HG02678 (cell line): Measurements from ENCODE around the gene DDX6.

Experiments used
- ATAC-seq: cut with Tn5 transposase; IDR thresholded peaks from one replicate; pipeline ENCODE4 v1.9.1; 2021; ENCODE audit warnings: mild to moderate bottlenecking, moderate library complexity; ENCODE audit not compliant: unreplicated experiment

Gene DDX6

DNA sequence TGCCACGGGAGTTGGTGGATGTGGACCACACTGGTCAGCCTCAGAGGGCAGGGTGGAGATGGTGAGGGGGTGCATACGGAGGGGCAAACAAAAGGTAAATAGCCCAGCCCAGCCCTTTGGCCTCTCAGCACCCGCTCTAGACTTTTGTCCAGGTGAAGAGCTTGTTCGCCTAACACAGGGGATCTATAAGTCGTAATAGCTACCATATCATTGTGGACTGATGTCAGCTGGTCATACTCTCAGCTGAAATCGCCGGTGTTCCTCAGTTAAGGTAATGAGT is 84.5 kb downstream of the DDX6 start:
- no peak for ATAC-seq

DNA sequence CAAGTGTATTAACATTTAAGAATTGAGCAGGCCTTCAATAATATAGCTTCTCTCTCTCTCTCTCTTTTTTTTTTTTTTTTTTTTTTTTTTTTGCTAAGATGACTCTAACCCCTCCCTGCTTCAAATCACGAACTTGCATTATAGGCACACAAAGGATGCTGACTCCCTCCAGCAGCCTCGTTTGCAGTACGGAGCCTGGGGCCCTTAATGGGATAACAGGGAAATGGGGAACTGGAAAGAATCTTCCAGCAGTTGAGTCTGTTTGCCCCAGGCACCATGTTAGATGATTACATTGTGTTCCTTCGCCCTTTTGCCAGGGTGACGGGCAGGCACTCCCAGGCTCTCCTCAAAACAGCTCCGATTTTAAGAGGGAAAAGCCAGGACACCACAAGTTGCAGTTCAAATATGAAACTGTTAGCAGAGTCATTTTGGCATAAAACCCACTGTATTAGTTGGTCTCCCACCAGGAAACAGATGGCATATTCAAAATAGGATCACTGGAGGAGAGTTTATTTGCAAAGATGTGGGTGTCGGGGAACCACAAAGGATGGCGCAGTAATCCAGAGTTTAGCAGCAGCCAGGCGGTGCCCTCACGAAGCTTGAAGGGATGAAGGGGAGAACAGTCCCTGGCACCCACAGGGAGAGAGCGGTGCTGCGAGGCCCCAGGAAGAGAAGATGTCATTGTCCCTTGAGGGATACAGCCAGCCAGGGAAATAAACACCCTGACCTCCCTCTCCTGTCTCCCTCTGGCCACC is 85.0 kb downstream of the DDX6 start:
- no peak for ATAC-seq

DNA sequence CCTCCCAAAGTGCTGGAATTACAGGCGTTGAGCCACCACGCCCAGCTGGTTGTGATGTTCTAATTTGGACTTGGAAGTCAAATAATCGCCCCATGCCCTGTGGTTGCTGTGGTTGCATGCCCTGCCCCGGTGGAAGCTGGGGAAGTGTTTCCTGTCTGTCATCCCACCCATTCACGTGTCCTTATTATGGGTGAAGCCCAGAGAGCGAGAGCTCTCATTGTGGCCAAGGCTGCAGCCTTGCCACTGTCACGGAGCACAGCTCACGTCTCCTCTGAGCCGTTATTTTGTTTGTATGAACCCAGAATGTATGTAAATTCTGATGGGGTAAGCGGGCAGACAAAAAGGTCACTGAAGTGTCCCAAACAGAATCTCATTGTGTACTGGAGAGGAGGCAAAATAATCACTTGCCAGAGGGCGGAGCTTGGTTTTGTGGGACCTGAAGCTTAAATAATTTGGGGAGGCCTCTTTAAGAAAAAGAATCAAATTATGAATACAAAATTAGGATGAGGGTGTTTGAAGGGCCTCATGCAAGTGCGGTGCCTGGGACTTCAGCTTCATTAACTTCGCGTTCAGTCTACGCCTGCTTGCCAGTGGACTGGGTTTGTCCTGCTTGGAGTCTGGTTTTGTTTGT is 85.7 kb downstream of the DDX6 start:
- ATAC-seq = no peak

DNA sequence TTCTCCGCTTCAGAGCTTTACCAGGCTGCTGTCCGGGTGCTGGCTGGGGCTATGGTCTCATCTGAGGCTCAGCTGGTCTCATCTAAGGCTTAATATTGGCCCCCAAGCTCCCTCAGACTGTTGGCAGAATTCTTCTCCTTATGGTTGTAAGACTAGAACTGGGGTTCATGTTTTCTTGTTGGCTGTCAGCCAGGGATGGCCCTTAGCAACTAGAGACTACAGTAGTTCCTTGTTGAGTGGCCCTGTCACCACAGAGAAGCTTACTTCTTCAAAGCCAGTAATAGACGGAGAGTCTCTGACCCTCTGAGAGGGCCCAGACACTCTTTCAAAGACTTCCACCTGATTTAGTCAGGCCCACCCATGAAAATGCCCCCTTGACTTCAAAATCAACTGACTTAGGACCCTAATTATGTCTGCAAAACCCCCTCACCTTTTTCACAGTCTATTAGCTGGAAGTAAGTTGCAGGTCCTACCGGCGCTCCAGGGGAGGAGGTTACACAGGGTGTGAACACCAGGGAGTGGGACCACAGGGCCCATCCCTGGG is 87.3 kb downstream of the DDX6 start:
- no peak for ATAC-seq

DNA sequence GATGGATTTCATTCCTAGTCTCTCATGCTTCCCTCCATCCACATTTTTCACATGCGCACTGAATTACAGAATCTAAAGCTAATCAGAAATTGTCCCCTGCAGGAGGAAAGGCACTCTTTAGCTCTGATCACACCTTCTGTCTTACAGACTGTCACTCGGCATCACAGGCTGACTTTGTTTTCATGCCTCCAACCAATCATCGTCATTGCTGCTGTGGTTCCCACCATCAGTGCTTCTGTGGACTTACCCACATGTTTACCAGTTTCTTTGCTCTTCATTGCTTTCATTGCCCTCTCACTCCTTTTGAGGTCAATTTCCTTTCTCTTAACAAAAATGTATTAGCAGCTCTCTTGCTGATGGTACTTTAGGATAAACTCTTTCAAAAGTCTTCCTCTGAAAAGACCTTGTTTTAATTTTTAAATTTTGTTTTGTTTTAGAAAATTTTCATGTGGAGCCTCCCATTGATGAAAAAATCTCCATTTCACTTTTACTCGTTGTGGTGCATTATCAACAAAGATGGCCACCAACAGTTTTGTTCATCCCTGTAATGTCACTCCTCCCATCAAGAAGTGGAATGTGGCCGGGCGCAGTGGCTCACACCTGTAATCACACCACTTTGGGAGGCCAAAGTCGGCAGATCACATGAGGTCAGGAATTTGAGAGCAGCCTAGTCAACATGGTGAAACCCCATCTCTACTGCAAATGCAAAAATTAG is 91.3 kb downstream of the DDX6 start:
- ATAC-seq = no peak
